Chondrocyte (in vitro differentiated cells): Measurements from ENCODE around the gene FBXO42. TPM values are rescaled to one million over a fixed set of nuclear protein-coding genes. Genes with fewer than 3 reads are reported as not detected.
A peak's percentile ranks its signal among the peaks of the same experiment; 100 is the strongest.

ENCODE experiments used
- DNase-seq: peaks from one replicate; pipeline ENCODE4 v3.0.0; 2021; ENCODE audit warnings: mixed read lengths, low spot score
- H3K27ac Mint-ChIP-seq: one replicate; pipeline ENCODE4 v1.8.0; 2021; ENCODE audit warnings: mild to moderate bottlenecking, moderate library complexity, mixed read lengths; ENCODE audit not compliant: unreplicated experiment
- H3K27me3 Mint-ChIP-seq: 2 replicates; pipeline ENCODE4 v1.8.0; 2021; ENCODE audit warnings: low read depth, mixed read lengths
- H3K36me3 Mint-ChIP-seq: 2 replicates; pipeline ENCODE4 v1.8.0; 2021; ENCODE audit warnings: low read depth, mixed read lengths
- H3K4me1 Mint-ChIP-seq: 2 replicates; pipeline ENCODE4 v1.8.0; 2021; ENCODE audit warnings: low read depth, mild to moderate bottlenecking, mixed read lengths
- H3K4me3 Mint-ChIP-seq: one replicate; pipeline ENCODE4 v1.8.0; 2021; ENCODE audit warnings: mild to moderate bottlenecking, moderate library complexity, mixed read lengths; ENCODE audit not compliant: unreplicated experiment
- H3K9me3 Mint-ChIP-seq: 2 replicates; pipeline ENCODE4 v1.8.0; 2021; ENCODE audit warnings: low read depth, mixed read lengths
- CTCF ChIP-seq: fragments of 200-600 bp; sonication (generic); IDR thresholded peaks from 2 replicates; pipeline ENCODE4 v1.5.0; 2021; ENCODE audit warnings: antibody characterized with exemption, mild to moderate bottlenecking, moderate library complexity
- total RNA-seq: library from RNA; stranded (reverse); gene quantifications from 3 replicates; pipeline ENCODE4 v1.2.1, GENCODE V29; 2021

The FBXO42 gene
- total RNA-seq, 1 donor from 2014 or later, result 20.9 TPM

GRCh38 chr1:16208270-16208987 lies 143.9 kb downstream of the FBXO42 start:
- Mint-ChIP-seq H3K9me3 (no peaks in the 10 kb centered on the region), H3K36me3 (peaks cover 3% of the 10 kb centered on the region), H3K4me3 (no peak overlapping the region), H3K27me3 (no peaks in the 10 kb centered on the region), H3K4me1 (peaks cover 12% of the 10 kb centered on the region), H3K27ac (no peak overlapping the region)
- TF ChIP-seq CTCF, result no peak
- no peak for DNase-seq

DNA sequence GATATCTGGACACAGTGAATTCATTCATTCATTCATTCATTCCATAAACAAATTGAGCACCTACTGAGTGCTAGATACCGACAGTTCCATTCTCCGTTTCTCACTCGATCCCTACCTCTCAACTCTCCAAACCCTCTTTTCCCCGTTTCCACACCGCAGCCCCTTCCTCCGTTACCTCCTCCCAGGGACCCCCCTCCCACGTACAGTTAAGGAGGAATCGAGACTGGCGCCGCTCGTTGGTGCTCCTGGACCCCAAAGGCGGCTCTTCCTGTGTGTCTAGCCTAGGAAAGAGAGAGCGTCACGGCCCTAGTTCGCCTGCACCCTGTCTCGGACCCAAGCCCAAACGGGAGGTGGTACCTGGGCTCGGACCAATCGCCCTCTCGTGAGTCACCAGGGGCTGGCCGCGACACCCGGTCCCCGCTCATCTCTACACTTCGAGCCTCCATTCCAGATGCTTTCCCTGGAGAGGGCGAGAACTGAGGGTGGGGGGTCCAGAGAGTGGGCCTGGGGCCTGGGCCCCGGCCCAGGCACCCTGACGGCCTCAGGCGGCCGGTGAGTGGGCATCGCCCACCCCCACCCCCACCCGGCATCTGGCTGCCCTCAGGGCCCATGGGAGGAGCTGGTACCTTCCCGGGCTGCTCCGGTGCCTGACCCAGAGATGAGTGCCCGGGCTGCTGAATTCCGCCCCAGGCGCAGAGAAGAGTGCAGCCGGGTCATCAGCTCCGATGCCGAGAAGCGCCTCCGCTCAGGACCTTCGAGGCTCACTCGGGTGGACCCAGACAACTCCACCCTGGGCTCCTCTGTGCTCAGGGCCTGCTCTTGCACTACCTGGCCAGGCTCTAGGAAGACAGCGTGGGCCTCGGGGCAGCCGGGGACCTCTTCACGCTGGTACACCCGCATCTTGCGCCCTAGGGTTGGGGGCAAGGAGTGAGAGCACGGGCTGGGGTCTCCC lies 144.7 kb downstream of the FBXO42 start:
- no peak for DNase-seq
- no peak for TF ChIP-seq CTCF
- Mint-ChIP-seq H3K4me3 (peak overlapping the region; percentile 77), H3K4me1 (peaks cover 12% of the 10 kb centered on the region), H3K27ac (peak overlapping the region; percentile 97), H3K36me3 (peaks cover 4% of the 10 kb centered on the region), H3K27me3 (no peaks in the 10 kb centered on the region), H3K9me3 (no peaks in the 10 kb centered on the region)

DNA sequence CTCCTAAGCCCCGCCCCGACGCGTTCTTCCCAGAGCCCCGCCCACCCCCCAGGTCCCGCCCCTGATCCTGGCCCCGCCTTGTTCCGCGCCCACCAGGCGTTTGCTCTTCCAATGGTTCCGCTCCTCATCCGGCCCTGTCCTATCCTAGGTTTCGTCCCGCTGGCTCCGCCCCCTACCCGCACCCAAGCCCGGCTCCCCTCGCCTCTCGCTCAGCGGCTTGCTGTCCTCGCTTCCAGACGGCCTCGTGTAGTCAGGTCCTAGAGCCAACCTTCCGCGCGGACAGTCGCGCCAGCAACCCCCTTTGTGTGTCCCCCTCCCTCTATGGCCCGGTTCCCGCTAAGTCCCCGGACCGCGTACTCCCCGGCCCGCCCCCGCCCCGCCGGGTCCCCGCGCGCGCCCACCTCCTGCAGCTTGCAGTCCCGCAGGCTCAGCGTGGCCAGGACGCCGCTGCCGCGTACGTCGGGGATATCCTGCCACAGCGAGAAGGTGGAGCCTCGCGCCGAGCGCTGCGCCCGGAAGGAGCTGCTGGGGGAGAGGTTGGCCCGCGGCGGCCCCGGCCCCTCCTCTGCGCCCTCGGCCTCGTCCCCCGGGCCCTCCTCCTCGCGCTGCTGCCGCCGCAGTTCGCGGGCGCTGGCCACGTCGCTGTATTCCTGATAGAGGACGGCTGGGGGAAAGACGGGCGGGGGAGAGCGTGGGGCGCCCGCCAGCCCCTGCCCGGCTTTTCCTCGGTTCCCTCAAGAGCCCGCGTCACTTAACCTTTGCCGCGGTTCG lies 145.5 kb downstream of the FBXO42 start:
- no peak for TF ChIP-seq CTCF
- Mint-ChIP-seq H3K4me1 (peaks cover 12% of the 10 kb centered on the region), H3K9me3 (no peaks in the 10 kb centered on the region), H3K27me3 (no peaks in the 10 kb centered on the region), H3K27ac (peak overlapping the region; percentile 97), H3K36me3 (peaks cover 4% of the 10 kb centered on the region), H3K4me3 (peak overlapping the region; percentile 77)
- peak; percentile 99 for DNase-seq

DNA sequence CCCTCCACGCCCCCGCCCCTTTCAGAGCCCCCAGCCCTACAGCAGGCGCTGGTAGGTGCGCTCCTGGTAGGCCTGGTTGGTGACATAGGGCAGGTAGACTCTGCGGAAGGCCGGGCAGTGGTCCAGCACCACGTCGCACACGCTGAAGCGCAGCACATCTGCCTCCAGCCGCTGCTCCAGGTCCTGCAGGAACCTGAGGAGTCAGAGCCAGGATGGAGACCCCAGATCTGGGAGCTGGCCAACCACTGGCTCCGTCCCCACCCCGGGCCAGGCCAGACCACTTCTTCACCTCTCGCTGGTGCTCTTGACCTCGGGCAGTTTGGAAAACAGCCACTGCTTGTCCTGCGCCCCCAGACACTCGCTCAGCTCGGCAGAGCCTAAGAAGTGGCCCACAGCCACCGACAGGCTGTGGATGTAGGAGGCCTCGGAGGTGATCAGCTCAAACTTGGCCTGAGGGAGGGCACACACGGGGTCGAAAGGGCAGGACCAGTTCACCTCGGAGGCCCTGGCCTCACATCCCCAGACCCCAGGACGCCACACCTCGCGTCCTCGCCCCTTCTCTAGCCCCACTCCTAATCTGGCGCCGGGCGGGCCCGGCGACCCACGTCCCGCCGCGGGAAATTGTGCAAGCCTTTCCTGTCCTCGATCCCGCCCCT lies 146.3 kb downstream of the FBXO42 start:
- peaks cover 12% of the 10 kb centered on the region for H3K4me1 Mint-ChIP-seq
- H3K36me3 Mint-ChIP-seq, result peaks cover 4% of the 10 kb centered on the region
- H3K4me3 Mint-ChIP-seq, result peak overlapping the region; percentile 77
- H3K27me3 Mint-ChIP-seq, result no peaks in the 10 kb centered on the region
- H3K9me3 Mint-ChIP-seq, result no peaks in the 10 kb centered on the region
- no peak for TF ChIP-seq CTCF
- no peak for DNase-seq
- H3K27ac Mint-ChIP-seq, result peak overlapping the region; percentile 61
